Esophagus squamous epithelium (tissue), 4 donors: Measurements from ENCODE around the gene CYP4F22.

Experiments used
- CTCF ChIP-seq, 6 experiments: fragments of 450-650 bp in 4 of 6; fragments of 200-600 bp in 2 of 6; sonication (generic) in 2 of 6; IDR thresholded peaks; one replicate each; pipeline ENCODE4 v1.5.1; 2016 to 2019; ENCODE audit warnings: antibody characterized with exemption in 6 of 6, mild to moderate bottlenecking in 4 of 6, moderate library complexity in 4 of 6
- POLR2A ChIP-seq, 4 donors: fragments of 450-650 bp; IDR thresholded peaks; one replicate each; pipeline ENCODE4 v1.6.1; 2017; ENCODE audit warnings: antibody characterized with exemption in 4 of 4, mild to moderate bottlenecking in 4 of 4, moderate library complexity in 3 of 4

GRCh38 chr19:15550929-15551292 lies 42.6 kb downstream of the CYP4F22 start:
- TF ChIP-seq CTCF (IDR thresholded peaks at IDR 0.05) = no peak
- TF ChIP-seq POLR2A (IDR thresholded peaks at IDR 0.05) = no peak
